ENCODE results near the gene CHST6.

- TF ChIP-seq CTCF (conservative IDR thresholded peaks at IDR 0.05 in 1 of 2, IDR thresholded peaks at IDR 0.05 in 1 of 2; ENCODE audit: extremely low read depth in 1 of 2, insufficient read depth in 1 of 2, low read depth in 1 of 2, low read length in 2 of 2) (no peak), EZH2 (IDR thresholded peaks at IDR 0.05; ENCODE audit: borderline replicate concordance, low read length) (no peak)
Measured at GRCh38 chr16:75458029-75458428, 37.2 kb downstream of the CHST6 start.
